Measurements from ENCODE around the gene CDC42SE1.

The CDC42SE1 gene

GRCh38 chr1:151061704-151062103 is 2.3 kb upstream of the CDC42SE1 start:
- no peaks in the 10 kb centered on the region for H3K36me3 ChIP-seq (replicated peaks; ENCODE audit: insufficient read depth, low read length)
- DNase-seq: no peak

GRCh38 chr1:151060657-151061421 is 1.4 kb upstream of the CDC42SE1 start:
- Histone ChIP-seq H3F3A (ENCODE audit: insufficient read depth, low read length) (peaks cover 21% of the 10 kb centered on the region), H3K9me2 (replicated peaks; ENCODE audit: insufficient read depth, low read length) (no peaks in the 10 kb centered on the region), H4K20me1 (ENCODE audit: insufficient read depth, low read length) (no peaks in the 10 kb centered on the region), H3K27ac (ENCODE audit: low read length) (no peak overlapping the region), H3K36me3 (replicated peaks; ENCODE audit: insufficient read depth, low read length) (no peaks in the 10 kb centered on the region), H3K9me3 (replicated peaks; ENCODE audit: insufficient read depth, low read length) (no peaks in the 10 kb centered on the region), H3K9ac (ENCODE audit: low read length) (no peak overlapping the region), H3K4me2 (ENCODE audit: low read depth, low read length) (no peak overlapping the region), H3K4me3 (ENCODE audit: low read length) (no peak overlapping the region), H3K79me2 (ENCODE audit: low read length) (peaks cover 40% of the 10 kb centered on the region), H3K27me3 (replicated peaks; ENCODE audit: insufficient read depth, low read length) (no peaks in the 10 kb centered on the region), H3K4me1 (ENCODE audit: low read length) (peaks cover 26% of the 10 kb centered on the region), H2AFZ (ENCODE audit: low read length) (peak overlapping the region; percentile 82; the same call in 1 of the 2 replicates)
- DNase-seq: no peak
- no peak for TF ChIP-seq CTCF (IDR thresholded peaks at IDR 0.05; ENCODE audit: low read length)
- TF ChIP-seq EZH2phosphoT487 (IDR thresholded peaks at IDR 0.05; ENCODE audit: low read length): no peak
- no peak for TF ChIP-seq EZH2 (optimal IDR thresholded peaks at IDR 0.05; ENCODE audit: low read depth, low read length)

More at GRCh38 chr1:151061704-151062103, 2.3 kb upstream of the CDC42SE1 start:
- TF ChIP-seq CTCF (IDR thresholded peaks at IDR 0.05; ENCODE audit: low read length) (no peak), EZH2phosphoT487 (IDR thresholded peaks at IDR 0.05; ENCODE audit: low read length) (no peak), EZH2 (optimal IDR thresholded peaks at IDR 0.05; ENCODE audit: low read depth, low read length) (no peak)
- H3K4me1 ChIP-seq (ENCODE audit: low read length): peaks cover 18% of the 10 kb centered on the region
- H4K20me1 ChIP-seq (ENCODE audit: insufficient read depth, low read length): no peaks in the 10 kb centered on the region
- H3F3A ChIP-seq (ENCODE audit: insufficient read depth, low read length): peaks cover 15% of the 10 kb centered on the region
- no peak overlapping the region for H3K4me3 ChIP-seq (ENCODE audit: low read length)
- H3K79me2 ChIP-seq (ENCODE audit: low read length): peaks cover 32% of the 10 kb centered on the region
- no peak overlapping the region for H3K9ac ChIP-seq (ENCODE audit: low read length)
- no peaks in the 10 kb centered on the region for H3K9me3 ChIP-seq (replicated peaks; ENCODE audit: insufficient read depth, low read length)
- H3K27me3 ChIP-seq (replicated peaks; ENCODE audit: insufficient read depth, low read length): no peaks in the 10 kb centered on the region
- H3K9me2 ChIP-seq (replicated peaks; ENCODE audit: insufficient read depth, low read length): no peaks in the 10 kb centered on the region
- H3K27ac ChIP-seq (ENCODE audit: low read length): no peak overlapping the region
- no peak overlapping the region for H3K4me2 ChIP-seq (ENCODE audit: low read depth, low read length)
- H2AFZ ChIP-seq (ENCODE audit: low read length): no peak overlapping the region

GRCh38 chr1:151060007-151060656 is 710 bp upstream of the CDC42SE1 start, which contains the start of gene MLLT11:
Gene MLLT11, plus strand, starts transcription at chr1:151060397. Its CDS starts 6,828 bp downstream, at chr1:151067225.
- H3K4me2 ChIP-seq (ENCODE audit: low read depth, low read length): peak within 1 kb of the TSS; percentile 96
- H3K27me3 ChIP-seq (replicated peaks; ENCODE audit: insufficient read depth, low read length): no peaks in the 10 kb centered on the region
- peak within 1 kb of the TSS; percentile 83 for H3K9ac ChIP-seq (ENCODE audit: low read length)
- no peaks in the 10 kb centered on the region for H4K20me1 ChIP-seq (ENCODE audit: insufficient read depth, low read length)
- H3K36me3 ChIP-seq (replicated peaks; ENCODE audit: insufficient read depth, low read length): peaks cover 7% of the 10 kb centered on the region; the same call in 1 of the 2 replicates
- H3K4me3 ChIP-seq (ENCODE audit: low read length): peak within 1 kb of the TSS; percentile 91
- peak within 1 kb of the TSS; percentile 82 for H2AFZ ChIP-seq (ENCODE audit: low read length)
- peaks cover 33% of the 10 kb centered on the region for H3K4me1 ChIP-seq (ENCODE audit: low read length)
- H3K79me2 ChIP-seq (ENCODE audit: low read length): peaks cover 47% of the 10 kb centered on the region
- H3F3A ChIP-seq (ENCODE audit: insufficient read depth, low read length): peaks cover 21% of the 10 kb centered on the region
- no peaks in the 10 kb centered on the region for H3K9me3 ChIP-seq (replicated peaks; ENCODE audit: insufficient read depth, low read length)
- TF ChIP-seq CTCF (IDR thresholded peaks at IDR 0.05; ENCODE audit: low read length) (no peak), EZH2phosphoT487 (IDR thresholded peaks at IDR 0.05; ENCODE audit: low read length) (no peak), EZH2 (optimal IDR thresholded peaks at IDR 0.05; ENCODE audit: low read depth, low read length) (no peak)
- H3K9me2 ChIP-seq (replicated peaks; ENCODE audit: insufficient read depth, low read length): no peaks in the 10 kb centered on the region
- no peak for DNase-seq
- peak within 1 kb of the TSS; percentile 76; the same call in 1 of the 2 replicates for H3K27ac ChIP-seq (ENCODE audit: low read length)
